ENCODE data around the gene YIPF7.

Gene YIPF7

GRCh38 chr4:44651425-44651824 lies at the start of gene YIPF7:
Gene YIPF7 (minus strand): TSS chr4:44651625. CDS start chr4:44650100, 1,525 bp downstream.
- no peak within 1 kb of the TSS for H3K4me3 ChIP-seq
- no peak within 1 kb of the TSS for H3K27ac ChIP-seq
- intact Hi-C loops (cut with DNase I; ENCODE audit: low total_unique reads): no loop called here
- H3K4me1 ChIP-seq: no peaks in the 10 kb centered on the region
- H3K9me3 ChIP-seq: no peaks in the 10 kb centered on the region
- no peak for TF ChIP-seq CTCF (IDR thresholded peaks at IDR 0.05)
- H3K27me3 ChIP-seq: no peaks in the 10 kb centered on the region
- no peaks in the 10 kb centered on the region for H3K36me3 ChIP-seq
- no peak for DNase-seq

- H3K27ac ChIP-seq: no peak overlapping the region
- no peak overlapping the region for H3K4me3 ChIP-seq
- peaks cover 43 to 84% (median 61%) of the 10 kb centered on the region in 3 donors for H3K36me3 ChIP-seq
- no peaks in the 10 kb centered on the region for H3K4me1 ChIP-seq
- no peaks in the 10 kb centered on the region for H3K27me3 ChIP-seq
- DNase-seq: no peak
- H3K9me3 ChIP-seq: no peaks in the 10 kb centered on the region
- intact Hi-C loops (cut with DNase I; ENCODE audit: low total_unique reads): no loop called here
- TF ChIP-seq CTCF (IDR thresholded peaks at IDR 0.05): no peak
These were observed 49.6 kb upstream of the YIPF7 start for GRCh38 chr4:44701037-44701436.

- TF ChIP-seq CTCF (IDR thresholded peaks at IDR 0.05): no peak
- H3K4me1 ChIP-seq: no peaks in the 10 kb centered on the region
- no peaks in the 10 kb centered on the region for H3K27me3 ChIP-seq
- DNase-seq: no peak
- H3K27ac ChIP-seq: no peak overlapping the region
- intact Hi-C loops (cut with DNase I; ENCODE audit: low total_unique reads): no loop called here
- H3K4me3 ChIP-seq: no peak overlapping the region
- no peaks in the 10 kb centered on the region for H3K9me3 ChIP-seq
- peaks cover 43 to 86% (median 64%) of the 10 kb centered on the region in 3 donors for H3K36me3 ChIP-seq
These were observed 49.0 kb upstream of the YIPF7 start for GRCh38 chr4:44700427-44700826.

GRCh38 chr4:44684648-44685047 lies 33.2 kb upstream of the YIPF7 start:
- TF ChIP-seq CTCF (IDR thresholded peaks at IDR 0.05): no peak
- H3K36me3 ChIP-seq: peaks cover 17 to 53% (median 35%) of the 10 kb centered on the region in 3 donors
- H3K27ac ChIP-seq: no peak overlapping the region
- H3K9me3 ChIP-seq: no peaks in the 10 kb centered on the region
- no peak for DNase-seq
- H3K4me3 ChIP-seq: no peak overlapping the region
- peaks cover 0 to 7% (median 2%) of the 10 kb centered on the region in 4 donors for H3K4me1 ChIP-seq
- H3K27me3 ChIP-seq: no peaks in the 10 kb centered on the region
- intact Hi-C loops (cut with DNase I; ENCODE audit: low total_unique reads): no loop called here

GRCh38 chr4:44679060-44679459 lies 27.6 kb upstream of the YIPF7 start:
- peak overlapping the region; percentile 88 to 90 for H3K27ac ChIP-seq
- H3K4me3 ChIP-seq: peak overlapping the region; percentile 74 to 88
- no peak for TF ChIP-seq CTCF (IDR thresholded peaks at IDR 0.05)
- H3K4me1 ChIP-seq: peaks cover 0 to 15% (median 7%) of the 10 kb centered on the region in 4 donors
- intact Hi-C loops (cut with DNase I; ENCODE audit: low total_unique reads): no loop called here
- peaks cover 3 to 13% (median 11%) of the 10 kb centered on the region in 3 donors for H3K36me3 ChIP-seq
- H3K9me3 ChIP-seq: no peaks in the 10 kb centered on the region
- H3K27me3 ChIP-seq: no peaks in the 10 kb centered on the region
- no peak for DNase-seq

Data from tibial artery (tissue), 4 donors.